ENCODE data around the gene SIK3. TPM values are rescaled to one million over a fixed set of nuclear protein-coding genes. Genes with fewer than 3 reads are reported as not detected.
"Not testable (repeated sequence)": the region's sequence is repeated elsewhere in the genome, so short reads cannot be mapped to it uniquely, and the experiment has no call there.

Gene SIK3
- total RNA-seq, 2 experiments from 2014 or later, result 37.5 to 39.6 TPM

- Mint-ChIP-seq H3K27ac (no peak overlapping the region), H3K4me3 (no peak overlapping the region), H3K36me3 (ENCODE audit: low read depth) (no peaks in the 10 kb centered on the region), H3K4me1 (peaks cover 16% of the 10 kb centered on the region), H3K9me3 (no peaks in the 10 kb centered on the region), H3K27me3 (no peaks in the 10 kb centered on the region)
- POLR2A ChIA-PET, result interaction anchor here (0.6 kb wide), 1 partner anchor 274 kb away, joined by 3 read pairs; no protein-coding TSS in a partner anchor
- DNase-seq, result no peak
- CTCF ChIA-PET, result interaction anchor here (1.0 to 3.8 kb wide), 23 partner anchors 10 to 388 kb away, joined by 3 to 33 read pairs (median 5); partner anchors contain the start of genes APOA5, SIDT2 and ZPR1
These were observed 261.6 kb downstream of the SIK3 start for GRCh38 chr11:116836632-116836991.

- POLR2A ChIA-PET, result interaction anchor here (0.5 to 0.9 kb wide), 7 partner anchors 45 to 287 kb away, joined by 3 to 7 read pairs (median 3); partner anchors contain the start of gene APOA5
- DNase-seq, result peak; percentile 83
- CTCF ChIA-PET, result interaction anchor here (0.6 to 3.8 kb wide), 29 partner anchors 9 to 388 kb away, joined by 3 to 33 read pairs (median 4); partner anchors contain the start of genes APOA5, SIDT2 and ZPR1
- Mint-ChIP-seq H3K9me3 (no peaks in the 10 kb centered on the region), H3K27ac (peak overlapping the region; percentile 80), H3K4me1 (peaks cover 16% of the 10 kb centered on the region), H3K27me3 (no peaks in the 10 kb centered on the region), H3K4me3 (peak overlapping the region; percentile 66), H3K36me3 (ENCODE audit: low read depth) (no peaks in the 10 kb centered on the region)
These were observed 262.2 kb downstream of the SIK3 start for GRCh38 chr11:116835791-116836631.

- CTCF ChIA-PET, result interaction anchor here (0.6 to 3.8 kb wide), 26 partner anchors 8 to 389 kb away, joined by 3 to 33 read pairs (median 5); partner anchors contain the start of genes APOA5, SIDT2 and ZPR1
- Mint-ChIP-seq H3K4me3 (peak overlapping the region; percentile 66), H3K27ac (peak overlapping the region; percentile 80)
These were observed 263.0 kb downstream of the SIK3 start for GRCh38 chr11:116835042-116835772.

GRCh38 chr11:116834535-116835041, 263.6 kb downstream of the SIK3 start:
- H3K9me3 Mint-ChIP-seq; H3K27me3 Mint-ChIP-seq; H3K36me3 Mint-ChIP-seq (ENCODE audit: low read depth); POLR2A ChIA-PET; DNase-seq: not testable (repeated sequence)
- H3K4me3 Mint-ChIP-seq, result peak overlapping the region; percentile 11
- peak overlapping the region; percentile 48 for H3K27ac Mint-ChIP-seq
- CTCF ChIA-PET, result interaction anchor here (2.4 to 3.8 kb wide), 2 partner anchors 43 to 270 kb away, joined by 9 to 33 read pairs; partner anchors contain the start of gene APOA5
- peaks cover 16% of the 10 kb centered on the region for H3K4me1 Mint-ChIP-seq

More at GRCh38 chr11:116835042-116835772, 263.0 kb downstream of the SIK3 start:
- Mint-ChIP-seq H3K9me3 (no peaks in the 10 kb centered on the region), H3K4me1 (peaks cover 16% of the 10 kb centered on the region), H3K27me3 (no peaks in the 10 kb centered on the region), H3K36me3 (ENCODE audit: low read depth) (no peaks in the 10 kb centered on the region)
- no peak for DNase-seq
- POLR2A ChIA-PET, result interaction anchor here (0.5 to 0.9 kb wide), 5 partner anchors 44 to 288 kb away, joined by 3 to 7 read pairs (median 3); partner anchors contain the start of gene APOA5

- H3K27me3 Mint-ChIP-seq, result no peaks in the 10 kb centered on the region
- no peaks in the 10 kb centered on the region for H3K9me3 Mint-ChIP-seq
- H3K4me1 Mint-ChIP-seq, result peaks cover 16% of the 10 kb centered on the region
- ChIA-PET CTCF (interaction anchor here (1.0 to 3.8 kb wide), 2 partner anchors 17 to 42 kb away, joined by 3 to 33 read pairs; partner anchors contain the start of gene APOA5), POLR2A (no interaction called here)
- no peak for DNase-seq
- H3K4me3 Mint-ChIP-seq, result no peak overlapping the region
- H3K27ac Mint-ChIP-seq, result peak overlapping the region; percentile 9
- no peaks in the 10 kb centered on the region for H3K36me3 Mint-ChIP-seq (ENCODE audit: low read depth)
These were observed 264.3 kb downstream of the SIK3 start for GRCh38 chr11:116833816-116834534.

GRCh38 chr11:116833491-116833815, 264.8 kb downstream of the SIK3 start:
- POLR2A ChIA-PET, result no interaction called here

GRCh38 chr11:116832350-116833290, 265.6 kb downstream of the SIK3 start:
- peaks cover 16% of the 10 kb centered on the region for H3K4me1 Mint-ChIP-seq
- CTCF ChIA-PET, result interaction anchor here (0.9 to 1.0 kb wide), 2 partner anchors 15 kb away, joined by 3 to 4 read pairs; no protein-coding TSS in a partner anchor

More at GRCh38 chr11:116833491-116833815, 264.8 kb downstream of the SIK3 start:
- no peak for DNase-seq
- H3K4me3 Mint-ChIP-seq, result no peak overlapping the region
- H3K9me3 Mint-ChIP-seq, result no peaks in the 10 kb centered on the region
- CTCF ChIA-PET, result interaction anchor here (1.0 to 3.8 kb wide), 2 partner anchors 16 to 41 kb away, joined by 3 to 33 read pairs; partner anchors contain the start of gene APOA5
- H3K27ac Mint-ChIP-seq, result no peak overlapping the region
- H3K4me1 Mint-ChIP-seq, result peaks cover 16% of the 10 kb centered on the region
- no peaks in the 10 kb centered on the region for H3K36me3 Mint-ChIP-seq (ENCODE audit: low read depth)
- no peaks in the 10 kb centered on the region for H3K27me3 Mint-ChIP-seq

GRCh38 chr11:116831790-116832349, 266.4 kb downstream of the SIK3 start:
- Mint-ChIP-seq H3K27me3 (no peaks in the 10 kb centered on the region), H3K4me1 (peaks cover 16% of the 10 kb centered on the region), H3K36me3 (ENCODE audit: low read depth) (no peaks in the 10 kb centered on the region), H3K4me3 (no peak overlapping the region), H3K27ac (no peak overlapping the region), H3K9me3 (no peaks in the 10 kb centered on the region)
- DNase-seq, result no peak
- ChIA-PET CTCF (interaction anchor here (0.9 kb wide), 1 partner anchor 16 kb away, joined by 4 read pairs; no protein-coding TSS in a partner anchor), POLR2A (no interaction called here)

More at GRCh38 chr11:116832350-116833290, 265.6 kb downstream of the SIK3 start:
- Mint-ChIP-seq H3K36me3 (ENCODE audit: low read depth) (no peaks in the 10 kb centered on the region), H3K27me3 (no peaks in the 10 kb centered on the region), H3K9me3 (no peaks in the 10 kb centered on the region), H3K4me3 (no peak overlapping the region), H3K27ac (peak overlapping the region; percentile 46)
- POLR2A ChIA-PET, result no interaction called here
- no peak for DNase-seq

- no peaks in the 10 kb centered on the region for H3K9me3 Mint-ChIP-seq
- POLR2A ChIA-PET, result no interaction called here
- H3K4me3 Mint-ChIP-seq, result no peak overlapping the region
- H3K27me3 Mint-ChIP-seq, result no peaks in the 10 kb centered on the region
- DNase-seq, result no peak
- H3K36me3 Mint-ChIP-seq (ENCODE audit: low read depth), result no peaks in the 10 kb centered on the region
- no peak overlapping the region for H3K27ac Mint-ChIP-seq
- H3K4me1 Mint-ChIP-seq, result peaks cover 7% of the 10 kb centered on the region
- CTCF ChIA-PET, result interaction anchor here (0.7 kb wide), 1 partner anchor 39 kb away, joined by 4 read pairs; the partner anchor contains the start of gene APOA5
These were observed 267.9 kb downstream of the SIK3 start for GRCh38 chr11:116830184-116830912.

- H3K36me3 Mint-ChIP-seq (ENCODE audit: low read depth), result no peaks in the 10 kb centered on the region
- ChIA-PET POLR2A (no interaction called here), CTCF (interaction anchor here (0.7 kb wide), 1 partner anchor 38 kb away, joined by 4 read pairs; the partner anchor contains the start of gene APOA5)
These were observed 268.6 kb downstream of the SIK3 start, which contains the start of gene APOC3 for GRCh38 chr11:116829525-116830183. APOC3 (plus strand) TSS chr11:116829907; CDS start chr11:116830583, 676 bp downstream.

More at GRCh38 chr11:116829525-116830183, 268.6 kb downstream of the SIK3 start, which contains the start of gene APOC3:
- DNase-seq, result no peak
- H3K27ac Mint-ChIP-seq, result no peak within 1 kb of the TSS
- no peaks in the 10 kb centered on the region for H3K27me3 Mint-ChIP-seq
- H3K9me3 Mint-ChIP-seq, result no peaks in the 10 kb centered on the region
- H3K4me1 Mint-ChIP-seq, result peaks cover under 1% of the 10 kb centered on the region
- no peak within 1 kb of the TSS for H3K4me3 Mint-ChIP-seq
